B cell (primary cell): Measurements from ENCODE around the gene SLC1A4.

Source experiments
- CTCF ChIP-seq: fragments of 200-600 bp; IDR thresholded peaks from one replicate; pipeline ENCODE4 v1.8.0; 2022; ENCODE audit warnings: antibody characterized with exemption, mild to moderate bottlenecking
- EZH2 ChIP-seq: IDR thresholded peaks from 2 replicates; pipeline ENCODE4 v1.6.1; 2012; ENCODE audit warnings: borderline replicate concordance, low read depth, mild to moderate bottlenecking, moderate library complexity, low read length; ENCODE audit not compliant: insufficient read depth, poor library complexity, severe bottlenecking

- TF ChIP-seq CTCF (no peak), EZH2 (no peak)
These were observed 66.4 kb downstream of the SLC1A4 start for GRCh38 chr2:65055422-65056214.
